ENCODE results near the gene RUNX2. TPM values are rescaled to one million over a fixed set of nuclear protein-coding genes. Genes with fewer than 3 reads are reported as not detected.

Gene RUNX2
- polyA plus RNA-seq, 1 of the 3 experiments (the other 2 are of a cell fraction), result 4.4 TPM

DNA sequence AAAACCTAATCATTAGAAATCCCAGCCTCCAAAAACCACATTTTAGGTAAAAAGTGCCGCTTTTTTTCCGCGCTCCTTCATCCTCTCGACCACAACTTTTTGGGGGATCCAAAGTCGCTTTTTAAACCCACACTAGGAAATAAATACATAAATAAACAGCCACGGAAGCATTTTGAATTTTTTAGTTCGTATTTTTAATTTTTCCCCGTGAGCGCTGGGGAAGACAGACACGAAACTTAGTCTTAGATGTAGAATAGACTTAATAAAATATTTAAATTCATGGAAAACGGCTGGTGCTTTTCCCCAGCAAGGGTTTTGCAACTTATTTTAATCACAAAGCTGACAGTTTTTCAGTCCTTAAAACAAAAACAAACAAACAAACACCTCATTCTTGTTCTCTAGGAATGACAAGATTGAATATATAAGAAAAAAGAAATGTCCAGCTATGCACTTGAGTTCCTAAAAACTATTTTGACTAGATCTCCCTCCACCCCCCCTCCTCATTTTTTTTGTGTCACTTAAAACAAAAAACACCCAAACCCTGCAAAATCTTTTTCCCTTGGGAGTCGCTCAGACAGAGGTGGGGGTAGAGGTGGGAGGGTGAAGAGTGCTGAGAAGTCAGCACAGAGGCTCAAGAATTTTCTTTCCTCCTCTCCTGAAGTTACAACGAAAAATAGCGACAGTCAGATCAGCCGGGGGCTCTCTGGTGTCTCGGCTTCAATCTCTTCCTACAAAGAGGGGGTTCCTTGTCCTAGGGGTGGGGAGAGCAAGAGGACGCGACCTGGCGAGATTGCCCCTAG, 93.0 kb downstream of the RUNX2 start:
- H3K9me2 ChIP-seq, result no peaks in the 10 kb centered on the region
- no peaks in the 10 kb centered on the region for H3F3A ChIP-seq (replicated peaks; ENCODE audit: insufficient read depth)
- 7% methylated on average over 19 of the region's 19 CpGs for WGBS (ENCODE audit: low lambda C conversion rate)
- peak overlapping the region; percentile 93 for H3K4me2 ChIP-seq
- peak overlapping the region; percentile 79 for H3K9ac ChIP-seq
- no peak for DNase-seq
- peaks cover 7 to 21% of the 10 kb centered on the region in 2 experiments; a peak in 2 of 4 replicates for H3K4me1 ChIP-seq (ENCODE audit: control insufficient read depth in 1 of 2, insufficient read depth in 2 of 2, low read depth in 1 of 2, low read length in 1 of 2)
- H3K79me2 ChIP-seq (ENCODE audit: insufficient read depth), result peaks cover 39% of the 10 kb centered on the region
- H3K4me3 ChIP-seq (ENCODE audit: low read depth in 2 of 2, low read length in 1 of 2), result peak overlapping the region; percentile 61 to 89
- CTCF ChIA-PET, result interaction anchor here (0.7 to 1.5 kb wide), 3 partner anchors 293 to 945 kb away, joined by 3 to 12 read pairs (median 4); no protein-coding TSS in a partner anchor
- TF ChIP-seq RXRA (IDR thresholded peaks at IDR 0.05; ENCODE audit: borderline replicate concordance, low read depth) (no peak), NRF1 (IDR thresholded peaks at IDR 0.05; ENCODE audit: low read depth, low read length) (no peak), MEF2A (IDR thresholded peaks at IDR 0.05; ENCODE audit: borderline replicate concordance, low read depth) (no peak), GABPA (IDR thresholded peaks at IDR 0.05; ENCODE audit: low read depth) (no peak), SMC3 (IDR thresholded peaks at IDR 0.05; ENCODE audit: low read depth, low read length) (no peak), MXI1 (IDR thresholded peaks at IDR 0.05; ENCODE audit: low read depth, low read length) (no peak), YY1 (IDR thresholded peaks at IDR 0.05; ENCODE audit: low read depth) (no peak), TEAD4 (IDR thresholded peaks at IDR 0.05; ENCODE audit: borderline replicate concordance, insufficient read depth) (no peak), EZH2phosphoT487 (IDR thresholded peaks at IDR 0.05; ENCODE audit: borderline replicate concordance, low read depth) (no peak), TAF1 (IDR thresholded peaks at IDR 0.05; ENCODE audit: borderline replicate concordance, low read depth, low read length) (no peak)
- TF ChIP-seq, protein P1, sequence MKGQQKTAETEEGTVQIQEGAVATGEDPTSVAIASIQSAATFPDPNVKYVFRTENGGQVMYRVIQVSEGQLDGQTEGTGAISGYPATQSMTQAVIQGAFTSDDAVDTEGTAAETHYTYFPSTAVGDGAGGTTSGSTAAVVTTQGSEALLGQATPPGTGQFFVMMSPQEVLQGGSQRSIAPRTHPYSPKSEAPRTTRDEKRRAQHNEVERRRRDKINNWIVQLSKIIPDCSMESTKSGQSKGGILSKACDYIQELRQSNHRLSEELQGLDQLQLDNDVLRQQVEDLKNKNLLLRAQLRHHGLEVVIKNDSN (IDR thresholded peaks at IDR 0.05; ENCODE audit: borderline replicate concordance, low read depth), result no peak
- POLR2A ChIA-PET, result interaction anchor here (0.7 to 1.9 kb wide), 2 partner anchors 43 to 123 kb away, joined by 3 to 7 read pairs; partner anchors contain the start of gene SUPT3H
- no peaks in the 10 kb centered on the region for H3K36me3 ChIP-seq (replicated peaks in 1 of 2; ENCODE audit: control insufficient read depth in 1 of 2, insufficient read depth in 2 of 2, low read length in 1 of 2)
- H3K9me3 ChIP-seq, result no peaks in the 10 kb centered on the region
- peak overlapping the region in 1 of 2 experiments; percentile 67; a peak in 2 of 4 replicates for H3K27ac ChIP-seq (ENCODE audit: low read depth in 2 of 2, low read length in 1 of 2)
- peak overlapping the region; percentile 79 for H2AFZ ChIP-seq (ENCODE audit: low read depth)
- H3K27me3 ChIP-seq (ENCODE audit: insufficient read depth), result no peaks in the 10 kb centered on the region
- no peaks in the 10 kb centered on the region for H4K20me1 ChIP-seq (ENCODE audit: insufficient read depth)

DNA sequence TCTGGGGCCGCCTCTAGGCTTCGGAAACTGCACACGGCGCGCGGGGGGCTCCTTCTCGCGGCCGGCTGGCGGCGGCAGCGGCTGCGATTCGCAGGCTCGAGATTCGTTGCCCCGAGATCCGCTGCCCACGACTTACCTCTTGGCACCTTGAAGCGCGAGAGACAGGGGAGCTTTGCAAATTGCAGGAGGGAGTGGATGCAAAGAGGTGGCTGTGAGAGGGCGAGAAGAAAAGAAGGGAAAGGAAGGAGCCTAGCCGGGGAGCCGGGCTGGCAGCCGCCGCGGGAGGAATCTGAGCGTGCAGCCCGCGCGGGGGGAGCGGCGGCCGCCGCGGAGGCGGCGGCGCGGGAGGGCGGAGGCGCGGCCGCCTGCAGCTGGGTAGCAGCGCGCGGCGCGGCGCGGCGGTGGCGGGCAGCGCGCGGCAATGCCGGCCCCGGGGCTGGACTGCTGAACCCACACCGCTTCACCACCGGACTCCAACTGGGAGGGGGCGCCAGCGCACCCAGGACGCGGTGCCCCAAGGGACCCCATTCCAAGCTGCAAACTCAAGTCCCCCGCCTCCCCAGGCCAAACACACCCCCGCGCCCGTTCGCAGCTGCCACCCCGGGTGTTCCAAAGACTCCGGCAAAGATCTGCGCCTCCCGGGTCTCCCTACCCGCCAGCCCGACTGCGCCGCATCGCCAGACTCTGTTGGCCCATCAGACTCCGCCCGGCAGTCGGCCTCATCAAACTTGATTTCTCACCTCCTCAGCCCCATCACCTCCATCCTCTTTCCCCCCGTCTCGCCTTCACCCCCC, 93.8 kb downstream of the RUNX2 start:
- CTCF ChIA-PET, result interaction anchor here (0.6 to 1.5 kb wide), 4 partner anchors 10 to 946 kb away, joined by 3 to 12 read pairs (median 4); no protein-coding TSS in a partner anchor
- no peaks in the 10 kb centered on the region for H3F3A ChIP-seq (replicated peaks; ENCODE audit: insufficient read depth)
- peak; percentile 76 for DNase-seq
- TF ChIP-seq POLR2AphosphoS5 (IDR thresholded peaks at IDR 0.05; ENCODE audit: low read depth, low read length), result 0 out of 2 replicates have a peak, but pooled peaks have one; percentile 12
- TF ChIP-seq EP300 (IDR thresholded peaks at IDR 0.05; ENCODE audit: borderline replicate concordance in 1 of 2, low read depth in 1 of 2, low read length in 1 of 2), result peak in 1 of 2 experiments; percentile 27; a peak in 1 of 4 replicates
- 0 out of 2 replicates have a peak, but pooled peaks have one; percentile 4 for TF ChIP-seq SMC3 (IDR thresholded peaks at IDR 0.05; ENCODE audit: low read depth, low read length)
- TF ChIP-seq TCF12 (IDR thresholded peaks at IDR 0.05), result no peak
- TF ChIP-seq SIN3A (IDR thresholded peaks at IDR 0.05; ENCODE audit: borderline replicate concordance, low read depth, low read length), result peak; percentile 20; the same call in 1 of the 2 replicates
- TF ChIP-seq, protein P2, sequence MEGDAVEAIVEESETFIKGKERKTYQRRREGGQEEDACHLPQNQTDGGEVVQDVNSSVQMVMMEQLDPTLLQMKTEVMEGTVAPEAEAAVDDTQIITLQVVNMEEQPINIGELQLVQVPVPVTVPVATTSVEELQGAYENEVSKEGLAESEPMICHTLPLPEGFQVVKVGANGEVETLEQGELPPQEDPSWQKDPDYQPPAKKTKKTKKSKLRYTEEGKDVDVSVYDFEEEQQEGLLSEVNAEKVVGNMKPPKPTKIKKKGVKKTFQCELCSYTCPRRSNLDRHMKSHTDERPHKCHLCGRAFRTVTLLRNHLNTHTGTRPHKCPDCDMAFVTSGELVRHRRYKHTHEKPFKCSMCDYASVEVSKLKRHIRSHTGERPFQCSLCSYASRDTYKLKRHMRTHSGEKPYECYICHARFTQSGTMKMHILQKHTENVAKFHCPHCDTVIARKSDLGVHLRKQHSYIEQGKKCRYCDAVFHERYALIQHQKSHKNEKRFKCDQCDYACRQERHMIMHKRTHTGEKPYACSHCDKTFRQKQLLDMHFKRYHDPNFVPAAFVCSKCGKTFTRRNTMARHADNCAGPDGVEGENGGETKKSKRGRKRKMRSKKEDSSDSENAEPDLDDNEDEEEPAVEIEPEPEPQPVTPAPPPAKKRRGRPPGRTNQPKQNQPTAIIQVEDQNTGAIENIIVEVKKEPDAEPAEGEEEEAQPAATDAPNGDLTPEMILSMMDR (IDR thresholded peaks at IDR 0.05), result peak; percentile 44; the same call in 1 of the 2 replicates
- peak overlapping the region; percentile 93 for H3K4me2 ChIP-seq
- H3K27ac ChIP-seq (ENCODE audit: low read depth in 2 of 2, low read length in 1 of 2), result peak overlapping the region in 1 of 2 experiments; percentile 67; a peak in 2 of 4 replicates
- WGBS (ENCODE audit: low lambda C conversion rate), result 1% methylated on average over 38 of the region's 83 CpGs
- H4K20me1 ChIP-seq (ENCODE audit: insufficient read depth), result no peaks in the 10 kb centered on the region
- peak overlapping the region; percentile 79 for H3K9ac ChIP-seq
- peak overlapping the region; percentile 61 to 89 for H3K4me3 ChIP-seq (ENCODE audit: low read depth in 2 of 2, low read length in 1 of 2)
- H3K79me2 ChIP-seq (ENCODE audit: insufficient read depth), result peaks cover 46% of the 10 kb centered on the region
- no peaks in the 10 kb centered on the region for H3K9me3 ChIP-seq
- no peaks in the 10 kb centered on the region for H3K27me3 ChIP-seq (ENCODE audit: insufficient read depth)
- POLR2A ChIA-PET, result no interaction called here
- H3K9me2 ChIP-seq, result 0 out of 2 replicates have a peak, but pooled peaks cover 3% of the 10 kb centered on the region
- no peaks in the 10 kb centered on the region for H3K36me3 ChIP-seq (replicated peaks in 1 of 2; ENCODE audit: control insufficient read depth in 1 of 2, insufficient read depth in 2 of 2, low read length in 1 of 2)
- H3K4me1 ChIP-seq (ENCODE audit: control insufficient read depth in 1 of 2, insufficient read depth in 2 of 2, low read depth in 1 of 2, low read length in 1 of 2), result peaks cover 7 to 16% of the 10 kb centered on the region in 2 experiments; a peak in 2 of 4 replicates
- peak overlapping the region; percentile 85 for H2AFZ ChIP-seq (ENCODE audit: low read depth)
